ENCODE measurements around the gene ZCCHC2.

ZCCHC2 gene

DNA sequence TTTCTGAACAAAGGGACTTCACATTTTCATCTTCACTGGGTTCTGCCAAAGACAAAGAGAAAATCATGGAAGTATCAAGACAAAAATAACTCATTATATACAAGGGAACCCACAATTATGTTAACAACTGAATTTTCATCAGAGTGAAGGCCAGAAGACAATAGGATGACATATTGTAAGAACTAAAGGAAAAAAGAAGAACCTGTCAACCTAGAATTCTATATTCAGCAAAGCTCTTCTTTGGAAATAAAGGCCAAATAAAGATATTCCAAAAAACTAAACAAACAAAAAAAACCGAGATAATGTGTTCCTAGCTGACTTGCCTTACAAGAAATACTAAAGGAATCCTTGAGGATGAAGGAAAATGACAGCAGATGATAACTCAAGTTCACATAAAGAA lies 10.3 kb upstream of the ZCCHC2 start:
- no peak for DNase-seq

DNA sequence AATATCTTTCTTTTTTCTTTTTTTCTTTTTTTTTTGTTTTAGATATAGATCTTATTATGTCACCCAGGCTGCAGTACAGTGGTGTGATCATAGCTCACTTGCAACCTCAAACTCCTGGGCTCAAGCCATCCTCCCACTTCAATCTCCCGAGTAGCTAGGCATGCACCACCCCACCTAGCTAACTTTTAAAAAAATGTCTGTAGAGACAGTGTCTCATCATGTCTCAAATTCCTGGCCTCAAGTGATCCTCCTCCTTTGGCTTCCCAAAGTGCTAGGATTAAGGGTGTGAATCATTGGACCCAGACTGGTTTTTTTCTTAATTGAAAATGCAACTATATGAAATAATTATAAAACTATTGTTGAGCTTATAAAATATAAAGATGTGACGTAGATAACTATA lies 9.8 kb upstream of the ZCCHC2 start:
- no peak for DNase-seq

DNA sequence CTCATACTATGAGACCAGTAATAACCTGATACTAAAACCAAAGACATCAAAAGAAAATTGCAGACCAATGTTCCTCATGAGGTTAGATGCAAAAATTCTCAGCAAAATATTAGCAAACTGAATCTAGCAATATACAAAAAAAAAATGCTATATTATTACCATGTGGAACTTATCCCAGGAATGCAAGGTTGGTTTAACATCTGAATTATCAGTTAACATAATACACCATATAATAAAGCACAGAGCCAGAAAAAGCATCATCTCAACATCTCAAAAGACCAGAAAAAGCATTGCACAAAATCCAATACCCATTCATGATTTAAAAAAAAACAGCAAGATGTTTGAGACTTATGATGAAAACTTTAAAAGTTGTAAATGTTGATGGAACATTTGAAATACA lies 8.3 kb upstream of the ZCCHC2 start:
- DNase-seq = no peak

DNA sequence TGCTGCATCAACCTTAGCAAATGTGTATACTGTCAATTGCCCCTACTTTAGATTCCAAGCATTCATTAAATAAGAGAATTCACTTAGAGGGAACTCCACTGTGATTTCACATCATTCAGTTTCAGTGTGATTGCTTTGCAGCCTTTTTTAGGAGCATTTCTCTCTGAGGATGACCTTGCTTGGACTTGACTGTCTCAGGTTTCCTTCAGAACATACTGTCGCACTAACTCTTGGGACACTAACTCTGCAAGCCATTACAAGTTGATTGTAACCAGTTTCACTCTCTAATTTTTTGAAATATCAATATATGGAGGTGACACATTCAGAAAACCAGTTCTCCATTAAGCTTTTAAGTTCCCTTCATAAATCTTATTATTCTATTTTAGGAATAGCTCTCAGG lies 6.6 kb upstream of the ZCCHC2 start:
- DNase-seq = no peak

DNA sequence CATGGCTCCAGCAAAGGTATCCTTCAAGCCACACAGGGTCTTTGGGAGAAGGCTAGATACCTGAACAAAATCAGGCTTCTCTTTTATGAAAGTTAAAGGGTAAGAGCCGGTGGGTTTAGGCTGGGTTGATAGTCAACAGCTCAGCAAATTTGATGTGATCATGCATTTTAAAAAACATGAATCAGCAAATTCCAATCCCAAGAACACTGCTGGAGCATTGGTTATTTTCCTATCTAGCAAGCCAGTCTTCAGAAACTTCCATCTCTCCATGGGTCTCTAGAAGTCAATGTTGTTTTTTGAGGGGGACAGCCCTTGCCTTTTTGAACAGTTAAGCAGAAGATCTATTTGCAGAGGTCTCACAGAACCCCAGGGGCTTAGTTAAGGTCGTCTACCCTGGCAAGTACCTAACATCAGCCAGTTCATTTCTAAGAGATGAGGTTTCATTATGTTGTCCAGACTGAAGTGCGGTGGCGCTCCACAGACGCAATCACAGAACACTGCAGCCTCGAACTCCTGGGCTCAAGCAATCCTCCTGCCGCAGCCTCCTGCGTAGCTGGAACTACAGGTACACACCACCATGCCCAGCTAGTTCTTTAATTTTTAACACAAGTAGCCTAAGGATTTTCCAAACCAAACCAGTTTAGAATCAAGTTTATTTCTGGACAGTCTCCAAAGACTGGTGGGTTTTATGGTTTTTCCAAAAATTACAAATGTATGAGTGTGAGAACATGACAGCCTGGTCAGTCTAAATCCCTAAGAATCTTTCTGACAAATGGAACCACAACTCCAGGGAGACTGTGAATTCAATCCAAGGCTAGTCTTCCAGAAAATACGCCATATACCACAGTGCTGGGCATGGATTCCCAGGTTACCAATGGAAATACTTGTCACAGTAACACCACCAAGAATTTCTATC lies 4.1 kb upstream of the ZCCHC2 start:
- DNase-seq = no peak

DNA sequence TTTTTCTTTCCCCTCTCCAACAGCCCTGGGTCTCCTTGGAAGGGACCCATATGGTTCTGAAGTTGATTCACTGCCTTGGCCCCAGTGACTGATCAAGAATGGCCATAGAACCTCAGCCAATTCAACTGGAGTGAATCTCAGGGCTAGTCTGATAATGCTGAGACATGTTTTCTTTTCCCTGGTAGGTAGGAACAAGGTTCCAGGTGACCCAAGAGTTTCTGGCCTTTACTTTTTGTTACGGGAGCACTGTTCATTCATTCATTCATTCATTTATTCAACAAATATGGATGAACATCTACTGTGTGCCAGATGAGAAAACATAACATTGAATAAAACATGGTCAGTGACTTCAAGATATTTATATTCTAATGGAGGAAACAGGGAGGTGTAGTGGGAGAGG lies 3.1 kb upstream of the ZCCHC2 start:
- no peak for DNase-seq

DNA sequence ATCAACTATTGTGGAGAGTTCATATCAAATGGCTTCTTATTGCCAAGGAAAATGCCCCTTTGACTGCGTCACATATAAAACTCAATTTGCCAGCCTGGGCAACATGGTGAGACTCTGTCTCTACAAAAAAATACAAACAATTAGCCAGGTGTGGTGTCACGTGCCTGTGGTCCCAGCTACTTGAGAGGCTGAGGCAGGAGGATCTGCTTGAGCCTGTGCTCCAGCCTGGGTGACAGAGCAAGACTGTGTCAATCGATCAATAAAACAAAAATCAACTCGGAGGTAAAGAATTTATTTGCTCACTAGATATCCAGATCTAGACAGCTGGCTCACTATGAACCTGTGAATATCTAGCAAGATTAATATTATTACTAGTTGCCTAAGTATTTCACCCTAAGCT lies 1.7 kb upstream of the ZCCHC2 start:
- DNase-seq = peak; percentile 3 to 46

DNA sequence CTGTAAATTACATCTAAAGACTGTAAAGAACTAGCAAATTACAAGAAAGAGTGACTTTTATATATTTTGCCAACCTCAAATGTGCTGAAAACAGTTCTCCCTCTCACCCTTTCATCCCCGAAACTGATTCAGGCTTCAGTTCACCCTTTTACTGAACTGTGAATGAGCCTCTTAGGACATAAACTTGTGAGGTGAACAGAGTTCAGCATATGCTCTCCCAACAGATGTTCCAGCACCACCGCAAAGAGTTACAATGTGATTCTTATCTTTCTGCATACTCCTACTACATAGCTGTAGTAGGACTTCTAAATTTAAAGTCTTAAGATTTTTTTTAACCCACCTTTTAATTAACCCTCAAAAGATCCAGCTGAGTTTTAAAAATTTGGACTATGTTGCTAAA lies 1.2 kb upstream of the ZCCHC2 start:
- DNase-seq = no peak

DNA sequence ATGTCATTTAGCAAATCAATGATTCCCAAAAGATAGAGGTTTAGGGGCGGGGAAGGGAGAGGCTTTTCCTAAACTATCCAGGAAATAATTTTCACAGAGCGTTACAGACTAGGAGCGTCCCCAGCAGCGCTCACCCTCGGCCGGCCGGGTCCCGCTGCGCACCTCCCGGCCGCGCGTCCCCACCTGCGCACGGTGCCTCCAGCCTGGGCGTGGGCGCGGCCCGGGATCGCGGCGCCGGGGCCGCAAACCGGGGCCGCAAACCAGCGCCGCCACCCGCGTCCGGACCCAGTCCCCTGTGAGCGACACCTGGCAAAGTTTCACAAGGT lies 684 bp upstream of the ZCCHC2 start:
- DNase-seq = peak; percentile 23 to 43

DNA sequence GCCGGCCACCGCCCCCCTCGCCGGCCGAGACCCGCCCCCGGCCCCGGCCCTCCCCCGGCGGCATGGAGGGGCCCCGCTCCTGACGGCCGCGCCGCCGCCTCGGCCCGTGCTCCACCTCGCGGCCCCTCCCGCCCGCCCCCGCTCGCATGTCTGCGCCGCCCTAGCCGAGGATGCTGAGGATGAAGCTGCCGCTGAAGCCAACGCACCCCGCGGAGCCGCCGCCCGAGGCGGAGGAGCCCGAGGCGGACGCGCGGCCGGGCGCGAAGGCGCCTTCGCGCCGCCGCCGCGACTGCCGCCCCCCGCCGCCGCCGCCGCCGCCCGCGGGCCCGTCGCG lies 397 bp downstream of the ZCCHC2 start:
- DNase-seq = no peak

DNA sequence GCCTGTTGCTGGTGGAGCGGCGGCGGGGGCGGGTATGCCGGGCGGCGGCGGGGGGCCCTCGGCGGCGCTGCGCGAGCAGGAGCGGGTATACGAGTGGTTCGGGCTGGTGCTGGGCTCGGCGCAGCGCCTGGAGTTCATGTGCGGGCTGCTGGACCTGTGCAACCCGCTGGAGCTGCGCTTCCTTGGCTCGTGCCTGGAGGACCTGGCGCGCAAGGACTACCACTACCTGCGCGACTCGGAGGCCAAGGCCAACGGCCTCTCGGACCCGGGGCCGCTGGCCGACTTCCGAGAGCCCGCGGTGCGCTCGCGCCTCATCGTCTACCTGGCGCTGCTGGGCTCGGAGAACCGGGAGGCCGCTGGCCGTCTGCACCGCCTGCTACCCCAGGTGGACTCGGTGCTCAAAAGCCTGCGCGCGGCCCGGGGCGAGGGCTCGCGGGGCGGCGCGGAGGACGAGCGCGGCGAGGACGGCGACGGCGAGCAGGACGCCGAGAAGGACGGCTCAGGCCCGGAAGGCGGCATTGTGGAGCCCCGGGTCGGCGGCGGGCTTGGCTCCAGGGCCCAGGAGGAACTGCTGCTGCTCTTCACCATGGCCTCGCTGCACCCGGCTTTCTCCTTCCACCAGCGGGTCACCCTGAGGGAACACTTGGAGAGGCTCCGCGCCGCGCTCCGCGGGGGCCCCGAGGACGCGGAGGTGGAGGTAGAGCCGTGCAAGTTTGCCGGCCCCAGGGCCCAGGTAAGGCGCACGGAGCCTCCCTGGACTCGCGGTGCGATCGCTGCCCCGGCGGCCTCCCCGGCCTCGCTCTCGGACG lies 1.0 kb downstream of the ZCCHC2 start:
- DNase-seq = peak in 1 of 2 experiments; percentile 27

DNA sequence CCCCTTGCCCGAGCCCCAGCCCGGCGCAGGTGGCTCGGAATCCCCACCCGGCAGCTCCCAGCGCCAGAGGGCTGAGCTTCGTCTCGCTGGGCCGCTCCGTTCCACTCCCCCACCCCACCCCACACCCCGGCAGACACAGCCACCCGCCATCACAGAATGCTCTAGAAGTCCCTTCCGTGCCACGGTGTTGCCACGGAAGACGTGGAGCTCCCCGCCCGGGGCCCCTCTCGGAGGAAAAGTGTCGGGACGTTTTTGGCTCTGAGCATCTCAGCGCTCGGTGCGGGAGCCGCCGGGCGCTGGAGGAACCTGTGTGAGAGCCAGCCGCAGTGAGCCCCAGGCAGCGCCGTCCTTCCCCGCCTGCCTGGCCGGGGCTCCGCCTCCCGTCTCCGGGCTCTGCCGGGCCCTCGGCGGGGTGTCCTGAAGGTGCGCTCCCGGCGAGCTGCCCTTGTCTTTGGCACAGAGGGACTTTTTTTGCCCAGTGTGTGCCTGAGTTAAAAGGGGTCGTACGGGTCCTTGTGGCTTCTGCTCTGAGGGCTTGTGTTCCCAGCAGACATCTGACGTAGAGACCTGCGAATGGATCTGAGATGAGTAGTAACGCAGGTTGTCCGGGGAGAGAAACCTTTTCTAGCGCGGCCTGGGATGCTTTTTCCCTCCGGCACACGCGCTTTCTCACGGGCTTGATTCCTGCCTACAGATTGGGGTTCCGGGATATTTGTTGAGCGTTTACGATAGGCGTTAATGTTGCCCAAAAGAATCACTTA lies 1.8 kb downstream of the ZCCHC2 start:
- DNase-seq = peak in 1 of 2 experiments; percentile 27

DNA sequence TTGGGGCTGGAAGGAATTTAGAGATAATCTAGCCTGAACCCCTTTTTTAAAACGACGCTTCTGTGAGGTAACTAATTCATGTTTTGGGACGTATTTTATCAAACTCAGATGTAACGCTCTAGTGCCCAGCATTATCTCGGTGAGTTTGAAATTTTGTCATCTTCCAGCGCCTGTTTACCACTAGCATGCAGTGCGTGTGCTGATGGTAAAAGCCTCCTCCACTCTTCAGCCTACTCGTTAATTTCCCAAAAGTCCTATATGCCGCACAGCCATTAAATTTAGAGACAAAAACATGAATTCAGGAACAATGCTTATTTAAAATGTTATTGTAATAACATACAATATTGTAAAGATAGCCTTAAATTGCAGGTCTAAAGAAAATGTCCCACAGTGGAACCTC lies 2.8 kb downstream of the ZCCHC2 start:
- no peak for DNase-seq

DNA sequence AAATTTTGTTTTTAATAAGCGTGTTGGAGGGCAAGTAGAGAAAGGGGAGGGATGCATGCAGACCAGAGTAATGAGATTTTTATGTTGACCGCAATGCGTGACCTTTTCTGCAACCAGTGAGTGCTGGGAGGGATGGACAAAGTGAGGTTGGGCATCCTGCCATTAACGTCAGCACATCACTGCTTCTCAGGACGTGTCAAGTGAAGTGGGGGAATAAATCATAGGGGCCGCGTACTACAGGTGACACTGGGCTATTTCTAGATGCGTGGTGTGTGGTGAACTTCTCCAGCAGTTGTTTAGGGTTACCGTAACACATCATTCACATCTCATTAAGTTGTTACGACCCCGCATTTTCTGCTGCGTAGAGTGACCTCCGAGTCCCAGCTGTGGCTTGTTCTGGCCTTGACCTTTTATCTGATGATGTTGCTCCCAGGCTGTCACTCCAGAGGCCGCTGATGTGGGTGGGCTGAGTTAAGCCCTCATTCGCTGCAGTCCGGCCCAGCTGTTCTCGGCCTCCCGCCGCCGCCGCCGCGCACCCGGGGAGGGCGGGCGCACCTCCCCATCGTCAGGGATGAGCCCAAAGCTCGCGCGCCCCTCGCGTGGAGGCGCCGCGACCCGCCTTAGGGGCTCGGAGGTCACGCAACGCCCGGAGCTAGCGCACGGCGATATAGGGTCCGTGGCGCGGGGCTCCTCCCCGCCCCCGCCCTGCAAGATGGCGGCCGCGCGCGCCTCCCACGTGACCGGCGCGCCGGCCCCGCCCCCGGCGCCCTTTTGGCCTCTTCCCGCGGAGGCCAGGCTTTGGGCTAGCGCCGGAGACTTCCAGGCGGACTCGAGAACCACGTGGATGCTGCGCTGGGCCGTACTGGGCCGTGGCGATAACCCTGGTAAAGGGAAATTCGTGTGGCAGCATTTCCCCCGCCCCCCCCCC lies 3.5 kb downstream of the ZCCHC2 start:
- peak; percentile 95 for DNase-seq

DNA sequence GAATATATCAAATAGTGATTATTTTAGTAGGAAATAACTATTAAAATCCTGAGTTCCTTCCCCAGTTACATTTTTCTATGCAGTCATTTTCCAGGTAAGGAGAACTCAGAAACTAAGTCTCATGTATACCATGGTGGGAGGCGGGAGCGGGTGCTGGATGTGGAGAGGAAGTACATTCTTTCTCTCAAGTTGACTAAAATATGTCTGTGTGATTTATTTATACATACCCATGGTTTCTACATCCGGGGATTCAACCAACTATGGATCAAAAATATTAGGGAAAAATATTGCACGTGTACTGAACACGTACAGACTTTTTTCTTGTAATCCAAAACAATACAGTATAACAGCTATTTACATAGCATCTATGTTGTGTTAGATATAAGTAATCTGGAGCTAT lies 6.8 kb downstream of the ZCCHC2 start:
- no peak for DNase-seq

DNA sequence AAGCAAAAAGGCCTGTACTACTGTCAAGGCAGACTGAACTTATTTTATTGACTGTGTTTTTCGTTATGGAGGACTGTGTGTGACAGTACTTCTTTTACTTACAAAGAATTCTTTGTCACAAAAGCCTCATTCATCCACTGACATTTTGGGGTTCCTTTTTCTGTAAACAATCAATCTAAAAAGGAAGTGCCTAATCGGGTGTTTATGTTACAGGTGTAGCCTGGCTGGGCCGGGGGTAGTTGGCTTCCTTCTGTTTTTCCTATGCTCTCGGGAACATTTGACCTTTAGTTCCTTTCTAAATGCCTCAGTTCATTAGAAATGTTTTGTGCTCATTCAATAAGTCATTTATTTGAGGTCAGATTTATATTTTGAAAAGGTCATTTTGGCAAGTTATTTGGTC lies 8.3 kb downstream of the ZCCHC2 start:
- DNase-seq = no peak

DNA sequence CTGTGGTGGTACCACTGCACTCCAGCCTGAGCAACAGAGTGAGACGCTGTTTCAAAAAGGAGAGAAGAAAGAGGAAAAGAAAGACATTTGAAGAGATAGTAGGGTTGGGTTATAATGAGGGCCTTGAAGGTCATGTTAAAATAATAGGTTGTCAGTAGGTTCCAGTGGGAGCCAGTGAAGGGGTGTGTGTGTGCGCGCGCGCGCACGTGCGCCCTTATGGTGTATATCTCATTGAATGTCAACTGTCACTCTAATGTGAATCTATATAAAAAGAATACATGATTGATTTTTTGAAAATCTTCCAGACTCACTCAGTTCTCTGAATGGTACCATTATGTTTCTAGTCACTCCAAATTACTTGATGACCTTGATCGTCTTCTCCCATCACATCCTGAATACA lies 9.1 kb downstream of the ZCCHC2 start:
- DNase-seq = no peak

DNA sequence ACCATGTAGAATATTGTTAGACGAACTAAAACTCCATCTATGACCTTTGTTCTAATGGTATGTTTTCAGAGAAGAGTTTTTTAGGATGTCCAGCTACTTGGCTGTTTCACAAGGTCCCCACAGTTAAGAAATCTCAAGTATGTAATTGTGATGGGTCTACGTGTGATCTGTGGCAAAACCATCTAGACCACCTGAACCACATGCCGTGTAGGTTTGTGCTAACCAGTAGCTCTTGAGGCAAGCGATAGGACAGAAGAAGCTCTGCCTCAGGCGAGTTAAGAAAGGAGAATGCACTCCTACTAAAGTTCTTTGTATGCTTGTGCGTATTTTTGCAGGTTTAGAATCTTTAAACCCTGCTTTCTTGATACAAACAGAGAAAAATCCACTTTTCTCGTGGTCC lies 13.2 kb downstream of the ZCCHC2 start:
- DNase-seq = no peak

DNA sequence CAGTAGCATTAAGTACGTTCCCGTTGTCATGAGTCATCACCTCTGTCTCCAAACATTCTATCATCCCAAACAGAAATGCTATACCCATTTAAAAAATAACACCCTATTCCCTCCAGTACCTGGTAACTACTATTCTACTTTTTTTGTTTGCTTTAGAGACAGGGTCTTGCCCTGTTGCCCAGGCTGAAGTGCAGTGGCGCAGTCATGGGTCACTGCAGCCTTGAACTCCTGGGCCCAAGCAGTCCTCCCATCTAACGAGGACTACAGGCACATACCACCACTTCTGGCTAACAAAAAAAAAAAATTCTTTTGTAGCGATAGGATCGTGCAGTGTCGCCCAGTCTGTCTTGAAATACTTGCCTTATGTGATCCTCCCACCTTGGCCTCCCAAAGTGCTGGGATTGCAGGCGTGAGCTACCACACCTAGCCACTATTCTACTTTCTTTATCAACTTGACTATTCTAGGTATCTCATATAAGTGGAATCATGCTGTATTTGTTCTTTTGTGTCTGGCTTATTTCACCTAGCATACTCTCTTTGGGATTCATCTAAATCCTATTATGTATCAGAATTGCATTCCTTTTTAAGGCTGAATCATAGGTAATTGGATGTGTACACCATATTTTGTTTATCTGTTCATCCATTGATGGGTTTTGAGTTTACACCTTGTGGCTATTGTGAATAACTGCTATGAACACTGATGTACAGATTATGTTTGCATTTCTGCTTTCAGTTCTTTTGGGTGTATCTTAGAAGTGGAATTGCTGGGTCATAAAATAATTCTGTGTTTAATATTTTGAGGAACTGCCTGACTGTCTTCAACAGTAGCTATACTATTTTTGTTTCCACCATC lies 14.4 kb downstream of the ZCCHC2 start:
- DNase-seq = no peak

DNA sequence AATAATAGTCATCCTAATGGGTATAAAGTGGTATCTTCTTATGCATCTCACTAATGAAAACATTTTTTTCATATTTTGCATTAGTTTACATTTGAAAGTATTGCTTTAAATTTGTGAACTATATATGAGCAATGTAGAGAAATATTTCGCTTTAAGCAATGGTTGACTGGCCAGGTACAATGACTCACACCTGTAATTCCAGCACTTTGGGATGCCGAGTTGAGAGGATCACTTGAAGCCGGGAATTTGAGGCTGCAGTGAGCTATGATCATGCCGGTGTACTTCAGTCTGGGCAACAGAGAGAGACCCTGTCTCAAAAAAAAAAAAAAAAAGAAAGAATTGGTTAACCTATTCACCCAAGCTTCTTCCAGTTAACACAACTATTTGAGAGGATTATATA lies 15.1 kb downstream of the ZCCHC2 start:
- no peak for DNase-seq

DNA sequence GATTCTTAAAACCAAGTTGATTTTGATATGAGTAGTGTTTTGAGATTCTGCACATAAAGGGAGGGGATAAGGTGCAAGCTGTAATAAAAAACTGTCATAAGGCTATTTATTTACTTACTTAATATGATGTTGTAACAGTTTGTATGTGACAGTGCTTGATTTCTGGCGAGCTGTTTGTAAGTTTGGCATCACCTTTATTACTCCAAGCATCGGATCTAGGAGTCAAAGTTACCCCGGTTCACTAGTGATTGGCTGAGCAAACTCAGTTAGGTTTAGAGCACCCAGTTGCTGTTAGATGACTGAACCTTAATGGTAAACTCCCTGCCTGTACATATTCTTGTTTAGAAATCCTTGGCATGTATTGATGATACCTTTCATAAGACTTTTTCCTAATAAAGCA lies 16.1 kb downstream of the ZCCHC2 start:
- DNase-seq = no peak
